Keratinocyte (primary cell): ENCODE data around the gene BTK. TPM values are rescaled to one million over a fixed set of nuclear protein-coding genes. Genes with fewer than 3 reads are reported as not detected.

Experiments
- DNase-seq: peaks from one replicate; pipeline ENCODE4 v3.0.0-alpha.2; 2011; ENCODE audit warnings: low read depth, missing footprints, low spot score
- FAIRE-seq: peaks from 2 replicates; lab custom pipeline; 2011; peaks lifted over from hg19 to GRCh38; lab: Jason Lieb, UNC
- H2AFZ ChIP-seq: 2 replicates; pipeline ENCODE4 v1.6.0; 2012; ENCODE audit warnings: low read length, control low read depth, inconsistent platforms; ENCODE audit not compliant: control insufficient read depth
- H3K27ac ChIP-seq: 2 replicates; pipeline ENCODE4 v1.5.1; 2011; ENCODE audit warnings: low read length; ENCODE audit not compliant: control insufficient read depth, insufficient read depth
- H3K27me3 ChIP-seq: 3 replicates; pipeline ENCODE4 v1.6.0; 2011; ENCODE audit warnings: low read length; ENCODE audit not compliant: control insufficient read depth, insufficient read depth; ENCODE audit errors: extremely low read depth
- H3K36me3 ChIP-seq, 2 experiments: 2 replicates in 1 of 2; 3 replicates in 1 of 2; pipeline ENCODE4 v1.5.1; 2011; ENCODE audit warnings: low read length in 2 of 2, mild to moderate bottlenecking in 1 of 2; ENCODE audit not compliant: control insufficient read depth in 2 of 2, insufficient read depth in 2 of 2; ENCODE audit errors: extremely low read depth in 1 of 2
- H3K4me1 ChIP-seq: 3 replicates; pipeline ENCODE4 v1.5.1; 2011; ENCODE audit warnings: low read length; ENCODE audit not compliant: control insufficient read depth, insufficient read depth; ENCODE audit errors: extremely low read depth
- H3K4me2 ChIP-seq: 3 replicates; pipeline ENCODE4 v1.6.0; 2011; ENCODE audit warnings: low read depth, low read length; ENCODE audit not compliant: control insufficient read depth, insufficient read depth; ENCODE audit errors: extremely low read depth
- H3K4me3 ChIP-seq, 3 experiments: fragments of 200-600 bp in 1 of 3; sonication (generic) in 1 of 3; 2 replicates in 2 of 3; 3 replicates in 1 of 3; pipeline ENCODE4 v1.5.1; 2011 to 2016; ENCODE audit warnings: low read length in 3 of 3, mild to moderate bottlenecking in 3 of 3, control low read depth in 2 of 3, inconsistent platforms in 1 of 3, low read depth in 1 of 3, mixed read lengths in 1 of 3, mixed run types in 1 of 3, moderate library complexity in 1 of 3; ENCODE audit not compliant: control insufficient read depth in 2 of 3, insufficient read depth in 2 of 3; ENCODE audit errors: extremely low read depth in 1 of 3
- H3K79me2 ChIP-seq: 2 replicates; pipeline ENCODE4 v1.6.0; 2012; ENCODE audit warnings: low read length; ENCODE audit not compliant: control insufficient read depth, insufficient read depth
- H3K9ac ChIP-seq: 3 replicates; pipeline ENCODE4 v1.6.0; 2011; ENCODE audit warnings: low read length; ENCODE audit not compliant: control insufficient read depth, insufficient read depth; ENCODE audit errors: extremely low read depth
- H3K9me1 ChIP-seq: 3 replicates; pipeline ENCODE4 v1.6.0; 2011; ENCODE audit warnings: low read length; ENCODE audit not compliant: control insufficient read depth, insufficient read depth; ENCODE audit errors: extremely low read depth
- H3K9me3 ChIP-seq: 2 replicates; pipeline ENCODE4 v1.5.1; 2012; ENCODE audit warnings: low read depth, low read length; ENCODE audit not compliant: control insufficient read depth
- H4K20me1 ChIP-seq: 3 replicates; pipeline ENCODE4 v1.6.0; 2011; ENCODE audit warnings: low read length; ENCODE audit not compliant: control insufficient read depth, insufficient read depth; ENCODE audit errors: extremely low read depth
- CTCF ChIP-seq, 3 experiments: IDR thresholded peaks in 1 of 3; conservative IDR thresholded peaks in 1 of 3; optimal IDR thresholded peaks in 1 of 3; 2 replicates in 2 of 3; 3 replicates in 1 of 3; pipeline versions ENCODE3 to v1.5.1; 2011; ENCODE audit warnings: low read length in 3 of 3, mild to moderate bottlenecking in 3 of 3, moderate library complexity in 2 of 3, control low read depth in 1 of 3, inconsistent platforms in 1 of 3; ENCODE audit not compliant: insufficient read depth in 2 of 3; ENCODE audit errors: extremely low read depth in 1 of 3
- EZH2 ChIP-seq: IDR thresholded peaks from one replicate; pipeline ENCODE4 v1.6.1; 2012; ENCODE audit warnings: inconsistent platforms, mild to moderate bottlenecking, low read length, moderate library complexity
- dilution Hi-C: fragments of 300-500 bp; cut with MboI; formaldehyde crosslinking; loops from one replicate; pipeline ENCODE4 v1.7.0; 2020; ENCODE audit warnings: low sequenced_read_pairs; ENCODE audit not compliant: extremely low pct_ligation_motif_present
- polyA plus RNA-seq, 5 experiments: library from polyadenylated mRNA; depleted of rRNA in 3 of 5; stranded (reverse) in 3 of 5; stranded (forward) in 1 of 5; unstranded in 1 of 5; fragments of >200 nt; gene quantifications; 1 replicate in 1 of 5; 2 replicates in 3 of 5; 3 replicates in 1 of 5; pipeline versions ENCODE4 v1.2.1 to v1.2.3, GENCODE V29; 2011 to 2012; ENCODE audit warnings: missing spikeins in 2 of 5, low read depth in 1 of 5, low replicate concordance in 1 of 5

BTK gene
- polyA plus RNA-seq, 1 donor (not counting 4 experiments of a cell fraction or from before 2014, with no cell fraction given): 0.05 TPM

GRCh38 chrX:101348452-101349192, 37.4 kb downstream of the BTK start, which contains the start of gene TIMM8A:
TIMM8A (minus strand) TSS chrX:101348742; CDS start chrX:101348664, 78 bp downstream.
- peak within 1 kb of the TSS; percentile 78 for H3K27ac ChIP-seq
- H3K9me3 ChIP-seq: no peaks in the 10 kb centered on the region
- peaks cover 26% of the 10 kb centered on the region for H3K79me2 ChIP-seq
- dilution Hi-C loops: no loop called here
- peak within 1 kb of the TSS; percentile 94 for H3K4me2 ChIP-seq
- peak within 1 kb of the TSS; percentile 84 for H2AFZ ChIP-seq
- no peaks in the 10 kb centered on the region for H3K27me3 ChIP-seq
- no peaks in the 10 kb centered on the region for H4K20me1 ChIP-seq
- no peak for TF ChIP-seq EZH2
- no peak for TF ChIP-seq CTCF (optimal IDR thresholded peaks at IDR 0.05 in 1 of 3, IDR thresholded peaks at IDR 0.05 in 1 of 3, conservative IDR thresholded peaks at IDR 0.05 in 1 of 3; ENCODE audit: extremely low read depth in 1 of 3, insufficient read depth in 2 of 3, low read length in 3 of 3)
- DNase-seq (no peak), FAIRE-seq (no peak)
- peaks cover 3% of the 10 kb centered on the region for H3K4me1 ChIP-seq
- no peaks in the 10 kb centered on the region for H3K9me1 ChIP-seq
- peak within 1 kb of the TSS; percentile 56 to 76 (median 67) for H3K4me3 ChIP-seq
- no peaks in the 10 kb centered on the region for H3K36me3 ChIP-seq
- peak within 1 kb of the TSS; percentile 68 for H3K9ac ChIP-seq

GRCh38 chrX:101347859-101348451, 38.0 kb downstream of the BTK start:
- H2AFZ ChIP-seq: peak overlapping the region; percentile 40
- dilution Hi-C loops: no loop called here
- H3K9ac ChIP-seq: peak overlapping the region; percentile 68
- H3K9me1 ChIP-seq: no peaks in the 10 kb centered on the region
- peaks cover 27% of the 10 kb centered on the region for H3K79me2 ChIP-seq
- DNase-seq (no peak), FAIRE-seq (no peak)
- TF ChIP-seq EZH2 (no peak), CTCF (optimal IDR thresholded peaks at IDR 0.05 in 1 of 3, IDR thresholded peaks at IDR 0.05 in 1 of 3, conservative IDR thresholded peaks at IDR 0.05 in 1 of 3; ENCODE audit: extremely low read depth in 1 of 3, insufficient read depth in 2 of 3, low read length in 3 of 3) (no peak)
- H3K9me3 ChIP-seq: no peaks in the 10 kb centered on the region
- H4K20me1 ChIP-seq: no peaks in the 10 kb centered on the region
- no peaks in the 10 kb centered on the region for H3K36me3 ChIP-seq
- no peaks in the 10 kb centered on the region for H3K27me3 ChIP-seq
- peaks cover 3% of the 10 kb centered on the region for H3K4me1 ChIP-seq
- peak overlapping the region; percentile 77 for H3K4me2 ChIP-seq
- peak overlapping the region; percentile 56 to 76 (median 67) for H3K4me3 ChIP-seq
- peak overlapping the region; percentile 78 for H3K27ac ChIP-seq
